Heart right ventricle (tissue), 16 donors: ENCODE results near the gene NDFIP1. TPM values are rescaled to one million over a fixed set of nuclear protein-coding genes. Genes with fewer than 3 reads are reported as not detected.

ENCODE experiments used
- ATAC-seq, 8 donors: fragments of 200-7000 bp; cut with Tn5 transposase; one replicate each; pipeline ENCODE4 v1.9.1; 2020; ENCODE audit warnings: mild to moderate bottlenecking in 8 of 8, moderate library complexity in 8 of 8, moderate number of reproducible peaks in 1 of 8
- DNase-seq, 2 donors: peaks; one replicate each; pipeline ENCODE4 v3.0.0-alpha.2; 2020
- H3K27ac ChIP-seq, 10 donors: fragments of 200-600 bp; sonication (generic) in 2 of 10; one replicate each; pipeline versions ENCODE4 v1.5.0 to v1.8.0; 2020 to 2022; ENCODE audit warnings: mild to moderate bottlenecking in 3 of 10
- H3K27me3 ChIP-seq, 7 donors: fragments of 200-600 bp; one replicate each; pipeline ENCODE4 v1.8.0; 2021 to 2022; ENCODE audit warnings: mild to moderate bottlenecking in 2 of 7
- H3K36me3 ChIP-seq, 9 donors: fragments of 200-600 bp; sonication (generic) in 1 of 9; one replicate each; pipeline versions ENCODE4 v1.5.0 to v1.8.0; 2020 to 2022; ENCODE audit warnings: mild to moderate bottlenecking in 2 of 9
- H3K4me1 ChIP-seq, 9 donors: fragments of 200-600 bp; sonication (generic) in 1 of 9; one replicate each; pipeline versions ENCODE4 v1.5.0 to v1.8.0; 2020 to 2022; ENCODE audit warnings: mild to moderate bottlenecking in 4 of 9
- H3K4me3 ChIP-seq, 10 donors: fragments of 200-600 bp; sonication (generic) in 2 of 10; one replicate each; pipeline versions ENCODE4 v1.5.0 to v1.8.0; 2020 to 2022; ENCODE audit warnings: mild to moderate bottlenecking in 7 of 10, moderate library complexity in 2 of 10
- H3K9me3 ChIP-seq, 11 donors: fragments of 200-600 bp in 10 of 11; sonication (generic) in 2 of 11; one replicate each; pipeline versions ENCODE4 v1.5.0 to v1.8.0; 2013 to 2022; ENCODE audit warnings: mild to moderate bottlenecking in 2 of 11, control low read depth in 1 of 11, moderate library complexity in 1 of 11
- CTCF ChIP-seq, 9 donors: fragments of 200-600 bp; sonication (generic) in 2 of 9; IDR thresholded peaks; one replicate each; pipeline versions ENCODE4 v1.5.0 to v1.8.0; 2021 to 2022; ENCODE audit warnings: antibody characterized with exemption in 9 of 9, mild to moderate bottlenecking in 5 of 9, moderate library complexity in 1 of 9
- WGBS, 2 donors: extraction: QIAGEN DNeasy Blood & Tissue Kit; methylation state at CpG; one replicate each; pipeline ENCODE4 v1.1.7; 2013; ENCODE audit warnings: inconsistent platforms in 1 of 2; 5-methylcytosine and 5-hydroxymethylcytosine counted together
- intact Hi-C, 10 donors: fragments of 100-400 bp; cut with DNase I; formaldehyde crosslinking; loops; one replicate each; pipeline versions ENCODE4 v1.11.1 to v1.14.2; 2022
- polyA plus RNA-seq, 2 donors: library from polyadenylated mRNA; stranded (reverse); fragments of 200-250 nt; gene quantifications; one replicate each; pipeline ENCODE4 v1.2.3, GENCODE V29; 2013
- total RNA-seq, 10 donors: library from RNA; stranded (reverse); fragmentation: NEBNext Ultra II Directional in 3 of 10; extraction: Animal tissue kit (Norgen Biotek cat#: 25700) in 3 of 10; gene quantifications; one replicate each; pipeline versions ENCODE4 v1.2.1 to v1.2.4, GENCODE V29; 2021 to 2023
- donor health status: Arrhythmogenic right ventricular cardiomyopathy.
- donor health status: ischemic (EF 13 %, LVEDD 7.1; RV severe dilation, severe dysfunction).
- donor health status: healthy with polysubstance abuse.
- donor health status: DM: no; HTN: yes; CAD: no.
- donor health status: DM: no; HTN: no; CAD: no.
- donor health status: ischemic (EF 25% LVEDD 6.9; RV normal size, moderate dysfunction).
- donor health status: ischemic (EF 25% LVEDD 5.7; RV mildly dilated, moderate dysfunction).
- donor health status: healthy.
- donor health status: DM: yes; HTN: yes; CAD: no.
- donor health status: Ischemic cardiomyopathy.
- donor health status: ischemic (EF 35%, LVEDD 5.7; RV mildly dilated, moderate dysfunction).
- donor health status: nonischemic (EF 11% LVEDD 7.7; RV severe dilation, severe dysfunction).
- donor health status: DM: yes; HTN: yes; CAD: no.
- donor health status: PGD.
- donor health status: ischemic (EF 29% LVEDD 5.4; RV normal size, mild dysfunction).
- donor health status: nonischemic (EF 23%, LVEDD 6.1; RV moderate dilation, normal function).

NDFIP1 gene
- total and polyA plus RNA-seq, 12 donors = 25.2 to 67.4 (median 58.9) TPM

- no peak overlapping the region for H3K4me3 ChIP-seq
- H3K36me3 ChIP-seq = peaks cover 0 to 26% (median 0%) of the 10 kb centered on the region in 9 donors
- H3K27me3 ChIP-seq = no peaks in the 10 kb centered on the region
- H3K4me1 ChIP-seq = peaks cover 3 to 22% (median 9%) of the 10 kb centered on the region in 9 donors
- peak in 3 of 8 donors; percentile 46 to 54 (median 49) for ATAC-seq
- no peaks in the 10 kb centered on the region for H3K9me3 ChIP-seq
- H3K27ac ChIP-seq = peak overlapping the region in 1 of 10 donors; percentile 14
- no peak for TF ChIP-seq CTCF (IDR thresholded peaks at IDR 0.05)
- intact Hi-C loops = loop anchor here in 7 of 10 donors (5.0 to 10.0 kb wide), 9 partner anchors 148 to 728 kb away; partner anchors contain the start of gene SPRY4 (in 3 of the 7)
- DNase-seq = no peak
- 65 to 74% methylated on average over 5 of the region's 5 CpGs for WGBS, 2 donors
Measured at GRCh38 chr5:142156839-142157463, 48.4 kb downstream of the NDFIP1 start.

- Histone ChIP-seq H3K27me3 (no peaks in the 10 kb centered on the region), H3K9me3 (no peaks in the 10 kb centered on the region), H3K4me3 (no peak overlapping the region), H3K27ac (no peak overlapping the region), H3K4me1 (peaks cover 0 to 13% (median 5%) of the 10 kb centered on the region in 9 donors), H3K36me3 (peaks cover 0 to 8% (median 0%) of the 10 kb centered on the region in 9 donors)
- intact Hi-C loops = loop anchor here in 7 of 10 donors (5.0 to 10.0 kb wide), 9 partner anchors 145 to 725 kb away; partner anchors contain the start of gene SPRY4 (in 3 of the 7)
- no peak for ATAC-seq
- TF ChIP-seq CTCF (IDR thresholded peaks at IDR 0.05) = no peak
- no peak for DNase-seq
Measured at GRCh38 chr5:142159354-142159753, 50.8 kb downstream of the NDFIP1 start.

GRCh38 chr5:142164315-142164714 lies 55.7 kb downstream of the NDFIP1 start:
- 89 to 92% methylated on average over 5 of the region's 5 CpGs for WGBS, 2 donors
- intact Hi-C loops = no loop called here
- Histone ChIP-seq H3K4me3 (no peak overlapping the region), H3K27ac (no peak overlapping the region), H3K27me3 (no peaks in the 10 kb centered on the region), H3K9me3 (no peaks in the 10 kb centered on the region), H3K36me3 (no peaks in the 10 kb centered on the region), H3K4me1 (peaks cover 0 to 29% (median 3%) of the 10 kb centered on the region in 9 donors)
- DNase-seq = no peak
- no peak for TF ChIP-seq CTCF (IDR thresholded peaks at IDR 0.05)
- no peak for ATAC-seq

GRCh38 chr5:142166754-142167153 lies 58.2 kb downstream of the NDFIP1 start:
- intact Hi-C loops = no loop called here
- no peaks in the 10 kb centered on the region for H3K27me3 ChIP-seq
- TF ChIP-seq CTCF (IDR thresholded peaks at IDR 0.05) = no peak
- H3K27ac ChIP-seq = peak overlapping the region in 8 of 10 donors; percentile 7 to 61 (median 32)
- H3K4me3 ChIP-seq = no peak overlapping the region
- no peak for DNase-seq
- ATAC-seq = peak in 5 of 8 donors; percentile 2 to 65 (median 19)
- H3K36me3 ChIP-seq = no peaks in the 10 kb centered on the region
- WGBS, 2 donors = 80 to 83% methylated on average over 4 of the region's 4 CpGs
- no peaks in the 10 kb centered on the region for H3K9me3 ChIP-seq
- H3K4me1 ChIP-seq = peaks cover 0 to 37% (median 4%) of the 10 kb centered on the region in 9 donors
